ENCODE data around the gene C14orf132. TPM values are rescaled to one million over a fixed set of nuclear protein-coding genes. Genes with fewer than 3 reads are reported as not detected.

C14orf132 gene
- total and polyA plus RNA-seq, 10 of the 15 experiments (the other 5 are each of a cell fraction or from before 2014, with no cell fraction given) = under 0.01 to 1.2 (median 0.03) TPM; not detected in 2

GRCh38 chr14:96052541-96053247, 13.5 kb downstream of the C14orf132 start:
- no peak overlapping the region for H3K4me3 ChIP-seq
- CTCF ChIA-PET = interaction anchor here (0.8 to 1.3 kb wide), 5 partner anchors 10 to 306 kb away, joined by 3 to 5 read pairs (median 3); no protein-coding TSS in a partner anchor
- no peak overlapping the region for H3K27ac ChIP-seq (ENCODE audit: control insufficient read depth, insufficient read depth)
- no peaks in the 10 kb centered on the region for H3K79me2 ChIP-seq (ENCODE audit: control insufficient read depth, insufficient read depth, low read length)
- POLR2A ChIA-PET = no interaction called here
- in situ Hi-C loops (cut with MboI) (no loop called here), intact Hi-C loops (cut with micrococcal nuclease; ENCODE audit: unreplicated experiment) (no loop called here)
- H3K4me2 ChIP-seq (ENCODE audit: control insufficient read depth, insufficient read depth) = no peak overlapping the region
- no peak; the same call in 2 of the 3 replicates for ATAC-seq
- no peak overlapping the region for H3K9ac ChIP-seq (ENCODE audit: control insufficient read depth, insufficient read depth, low read length)
- 70% methylated on average over 8 of the region's 10 CpGs for WGBS (ENCODE audit: insufficient coverage, insufficient replicate concordance, low lambda C conversion rate, missing lambda C conversion rate)
- H3K4me1 ChIP-seq (ENCODE audit: control insufficient read depth, insufficient read depth, low read length) = no peaks in the 10 kb centered on the region
- H4K20me1 ChIP-seq (ENCODE audit: control insufficient read depth, insufficient read depth) = no peaks in the 10 kb centered on the region
- FAIRE-seq = no peak
- no peaks in the 10 kb centered on the region for H3K36me3 ChIP-seq (ENCODE audit: control insufficient read depth in 2 of 2, insufficient read depth in 2 of 2, low read length in 1 of 2)
- TF ChIP-seq PAX5 (IDR thresholded peaks at IDR 0.05; ENCODE audit: borderline replicate concordance, low read depth, low read length) (no peak), STAT3 (IDR thresholded peaks at IDR 0.05; ENCODE audit: low read depth, low read length) (no peak), IKZF1 (conservative IDR thresholded peaks at IDR 0.05) (no peak), ATF2 (IDR thresholded peaks at IDR 0.05; ENCODE audit: low read length) (no peak)
- H3K27me3 ChIP-seq (replicated peaks in 1 of 2; ENCODE audit: control insufficient read depth in 2 of 2, insufficient read depth in 2 of 2, low read length in 1 of 2) = peaks cover 0 to 4% of the 10 kb centered on the region in 2 experiments; a peak in 2 of 4 replicates
- no peak for DNase-seq (ENCODE audit: low read depth, low spot score)
- no peak overlapping the region for H2AFZ ChIP-seq (ENCODE audit: control insufficient read depth, low read depth, low read length)
- RAD21 ChIA-PET (ENCODE audit: unreplicated experiment) = no interaction called here
- no TSS peak for BruUV-seq (replicated peaks)
- SMC1A ChIA-PET (ENCODE audit: uncharacterized antibody, unreplicated experiment) = no interaction called here
- no peaks in the 10 kb centered on the region for H3K9me3 ChIP-seq (replicated peaks; ENCODE audit: control insufficient read depth, insufficient read depth, low read length)

GRCh38 chr14:96053248-96053599, 14.1 kb downstream of the C14orf132 start:
- CTCF ChIA-PET = no interaction called here
- no TSS peak for BruUV-seq (replicated peaks)
- SMC1A ChIA-PET (ENCODE audit: uncharacterized antibody, unreplicated experiment) = no interaction called here
- Histone ChIP-seq H4K20me1 (ENCODE audit: control insufficient read depth, insufficient read depth) (no peaks in the 10 kb centered on the region), H3K4me1 (ENCODE audit: control insufficient read depth, insufficient read depth, low read length) (no peaks in the 10 kb centered on the region), H3K4me3 (no peak overlapping the region), H3K36me3 (ENCODE audit: control insufficient read depth in 2 of 2, insufficient read depth in 2 of 2, low read length in 1 of 2) (no peaks in the 10 kb centered on the region), H3K9ac (ENCODE audit: control insufficient read depth, insufficient read depth, low read length) (no peak overlapping the region), H3K79me2 (ENCODE audit: control insufficient read depth, insufficient read depth, low read length) (no peaks in the 10 kb centered on the region), H3K4me2 (ENCODE audit: control insufficient read depth, insufficient read depth) (no peak overlapping the region), H3K9me3 (replicated peaks; ENCODE audit: control insufficient read depth, insufficient read depth, low read length) (no peaks in the 10 kb centered on the region), H3K27me3 (replicated peaks in 1 of 2; ENCODE audit: control insufficient read depth in 2 of 2, insufficient read depth in 2 of 2, low read length in 1 of 2) (peaks cover 0 to 4% of the 10 kb centered on the region in 2 experiments; a peak in 2 of 4 replicates), H3K27ac (ENCODE audit: control insufficient read depth, insufficient read depth) (no peak overlapping the region), H2AFZ (ENCODE audit: control insufficient read depth, low read depth, low read length) (no peak overlapping the region)
- POLR2A ChIA-PET = no interaction called here
- FAIRE-seq = no peak
- no peak for DNase-seq (ENCODE audit: low read depth, low spot score)
- RAD21 ChIA-PET (ENCODE audit: unreplicated experiment) = no interaction called here
- in situ Hi-C loops (cut with MboI) = no loop called here
- no peak for ATAC-seq
- intact Hi-C loops (cut with micrococcal nuclease; ENCODE audit: unreplicated experiment) = no loop called here
- 43% methylated on average over 5 of the region's 5 CpGs for whole genome bisulfite sequencing (ENCODE audit: insufficient coverage, insufficient replicate concordance, low lambda C conversion rate, missing lambda C conversion rate)
- TF ChIP-seq HDAC6 (IDR thresholded peaks at IDR 0.05; ENCODE audit: unreplicated experiment) (no peak), ATF2 (IDR thresholded peaks at IDR 0.05; ENCODE audit: low read length) (no peak), IKZF2 (IDR thresholded peaks at IDR 0.05) (no peak), POLR2AphosphoS5 (IDR thresholded peaks at IDR 0.05; ENCODE audit: low read length) (no peak), IRF3 (IDR thresholded peaks at IDR 0.05) (no peak), MEF2B (IDR thresholded peaks at IDR 0.05; ENCODE audit: partially characterized antibody, poor library complexity, severe bottlenecking) (no peak), TAF1 (IDR thresholded peaks at IDR 0.05; ENCODE audit: borderline replicate concordance, low read depth, low read length) (no peak), EP300 (IDR thresholded peaks at IDR 0.05; ENCODE audit: borderline replicate concordance in 1 of 2, control insufficient read depth in 1 of 2, low read depth in 2 of 2, low read length in 2 of 2) (no peak), NFIC (IDR thresholded peaks at IDR 0.05; ENCODE audit: low read depth, low read length) (no peak), KLF5 (IDR thresholded peaks at IDR 0.05; ENCODE audit: partially characterized antibody) (no peak)
